22Rv1 (cell line): Measurements from ENCODE around the gene FANCI.

Source experiments
- ZFX ChIP-seq: fragments of 450-650 bp; IDR thresholded peaks from 2 replicates; pipeline ENCODE4 v1.6.1; 2017; ENCODE audit warnings: antibody characterized with exemption, borderline replicate concordance
- TF ChIP-seq, protein P1 (sequence below): fragments of 450-650 bp; IDR thresholded peaks from 2 replicates; pipeline ENCODE4 v1.5.1; 2017; ENCODE audit warnings: mild to moderate bottlenecking

DNA sequence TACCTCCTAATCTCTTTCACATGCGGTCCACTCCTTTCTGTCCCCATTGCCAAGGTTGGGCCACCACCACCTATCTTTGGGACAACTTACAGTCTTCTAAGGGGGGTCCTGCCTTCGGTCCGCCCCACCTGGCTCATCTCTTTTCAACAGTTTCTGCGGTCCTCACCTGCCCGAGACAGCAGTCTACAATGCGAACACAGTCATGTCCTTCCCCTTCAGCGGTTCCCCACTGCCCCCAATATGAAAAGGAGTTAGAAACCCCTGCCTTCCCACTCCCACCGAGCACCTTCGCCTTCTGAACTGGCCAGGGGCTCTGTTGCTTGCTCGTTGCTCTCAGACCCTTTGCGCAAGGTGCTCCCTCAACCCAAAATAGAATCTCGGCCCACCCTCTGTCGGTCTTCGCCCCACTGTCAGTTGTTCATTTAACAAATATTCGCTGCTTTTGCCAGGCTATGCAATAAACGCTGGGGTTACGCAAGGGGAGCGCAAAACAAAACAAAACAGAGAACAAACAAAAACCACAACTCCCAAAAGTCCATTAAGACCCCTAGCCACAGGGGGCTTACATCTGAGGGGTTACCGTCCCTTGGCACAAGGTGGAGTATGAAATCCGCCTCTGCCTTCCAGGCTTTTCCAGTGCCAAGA lies 611 bp upstream of the FANCI start:
- no peak for TF ChIP-seq ZFX
- TF ChIP-seq, protein P1, sequence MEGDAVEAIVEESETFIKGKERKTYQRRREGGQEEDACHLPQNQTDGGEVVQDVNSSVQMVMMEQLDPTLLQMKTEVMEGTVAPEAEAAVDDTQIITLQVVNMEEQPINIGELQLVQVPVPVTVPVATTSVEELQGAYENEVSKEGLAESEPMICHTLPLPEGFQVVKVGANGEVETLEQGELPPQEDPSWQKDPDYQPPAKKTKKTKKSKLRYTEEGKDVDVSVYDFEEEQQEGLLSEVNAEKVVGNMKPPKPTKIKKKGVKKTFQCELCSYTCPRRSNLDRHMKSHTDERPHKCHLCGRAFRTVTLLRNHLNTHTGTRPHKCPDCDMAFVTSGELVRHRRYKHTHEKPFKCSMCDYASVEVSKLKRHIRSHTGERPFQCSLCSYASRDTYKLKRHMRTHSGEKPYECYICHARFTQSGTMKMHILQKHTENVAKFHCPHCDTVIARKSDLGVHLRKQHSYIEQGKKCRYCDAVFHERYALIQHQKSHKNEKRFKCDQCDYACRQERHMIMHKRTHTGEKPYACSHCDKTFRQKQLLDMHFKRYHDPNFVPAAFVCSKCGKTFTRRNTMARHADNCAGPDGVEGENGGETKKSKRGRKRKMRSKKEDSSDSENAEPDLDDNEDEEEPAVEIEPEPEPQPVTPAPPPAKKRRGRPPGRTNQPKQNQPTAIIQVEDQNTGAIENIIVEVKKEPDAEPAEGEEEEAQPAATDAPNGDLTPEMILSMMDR, result no peak
